IMR-90 (cell line): ENCODE data around the gene UBASH3B. TPM values are rescaled to one million over a fixed set of nuclear protein-coding genes. Genes with fewer than 3 reads are reported as not detected.
A peak's percentile ranks its signal among the peaks of the same experiment; 100 is the strongest.

Source experiments
- ATAC-seq: fragments of 200-7000 bp; cut with Tn5 transposase; 2 replicates; pipeline ENCODE4 v1.9.1; 2020; ENCODE audit warnings: low read depth, mild to moderate bottlenecking, moderate library complexity
- BruUV-seq: library from RNA; stranded (reverse); fragments of 400-500 nt; replicated peaks from 2 replicates; lab custom pipeline; 2021; lab: Mats Ljungman, UMichigan
- CTCF ChIA-PET: fragments of 300-600 bp; formaldehyde crosslinking; extraction: SDS; loops from one replicate; lab custom pipeline; 2021; ENCODE audit warnings: antibody characterized with exemption; lab: Yijun Ruan, JAX
- POLR2A ChIA-PET: fragments of 300-600 bp; sonication (Branson Sonifier 250); formaldehyde crosslinking; loops from one replicate; lab custom pipeline; 2022; ENCODE audit warnings: antibody characterized with exemption; ENCODE audit not compliant: unreplicated experiment; lab: Charles Lee
- DNase-seq: peaks from one replicate; pipeline ENCODE4 v3.0.0; 2013
- H2AFZ ChIP-seq: replicated peaks from 2 replicates; pipeline ENCODE3; 2013; ENCODE audit warnings: low read length, mild to moderate bottlenecking; ENCODE audit not compliant: poor library complexity
- H2AK5ac ChIP-seq: 2 replicates; pipeline ENCODE4 v1.6.1; 2013; ENCODE audit warnings: low read depth, low read length, inconsistent platforms
- H2AK9ac ChIP-seq: replicated peaks from 2 replicates; pipeline ENCODE3; 2013; ENCODE audit warnings: mild to moderate bottlenecking, low read depth, low read length, moderate library complexity; ENCODE audit not compliant: poor library complexity
- H2BK120ac ChIP-seq: 2 replicates; pipeline ENCODE4 v1.6.1; 2013; ENCODE audit warnings: low read depth, low read length, inconsistent platforms
- H2BK15ac ChIP-seq: 3 replicates; pipeline ENCODE4 v1.6.1; 2013; ENCODE audit warnings: low read depth, low read length, inconsistent platforms
- H2BK20ac ChIP-seq: 2 replicates; pipeline ENCODE4 v1.6.1; 2013; ENCODE audit warnings: low read depth, mild to moderate bottlenecking, inconsistent platforms, low read length, moderate library complexity
- H2BK5ac ChIP-seq: 2 replicates; pipeline ENCODE4 v1.6.1; 2013; ENCODE audit warnings: mild to moderate bottlenecking, low read depth, low read length, inconsistent platforms; ENCODE audit not compliant: poor library complexity, severe bottlenecking
- H3K14ac ChIP-seq: replicated peaks from 2 replicates; pipeline ENCODE4 v1.6.1; 2013; ENCODE audit warnings: low read depth, low read length, inconsistent platforms
- H3K18ac ChIP-seq: 2 replicates; pipeline ENCODE4 v1.6.1; 2013; ENCODE audit warnings: low read depth, low read length, control low read depth
- H3K23ac ChIP-seq: 2 replicates; pipeline ENCODE4 v1.6.1; 2013; ENCODE audit warnings: low read depth, low read length, inconsistent platforms
- H3K27ac ChIP-seq: 2 replicates; pipeline ENCODE4 v1.5.1; 2013; ENCODE audit warnings: mild to moderate bottlenecking, control low read depth, low read length; ENCODE audit not compliant: insufficient read depth
- H3K27me3 ChIP-seq: 2 replicates; pipeline ENCODE4 v1.6.1; 2013; ENCODE audit warnings: low read length; ENCODE audit not compliant: control insufficient read depth, insufficient read depth
- H3K36me3 ChIP-seq: 2 replicates; pipeline ENCODE4 v1.6.1; 2013; ENCODE audit warnings: low read length, mixed read lengths; ENCODE audit not compliant: control insufficient read depth, insufficient read depth
- H3K4ac ChIP-seq: 2 replicates; pipeline ENCODE4 v1.6.1; 2013; ENCODE audit warnings: low read depth, low read length, inconsistent platforms
- H3K4me1 ChIP-seq: 2 replicates; pipeline ENCODE4 v1.6.1; 2013; ENCODE audit warnings: low read length, mixed read lengths; ENCODE audit not compliant: control insufficient read depth, insufficient read depth
- H3K4me2 ChIP-seq: 2 replicates; pipeline ENCODE4 v1.6.1; 2013; ENCODE audit warnings: low read depth, mild to moderate bottlenecking, control low read depth, low read length, moderate library complexity
- H3K4me3 ChIP-seq: 2 replicates; pipeline ENCODE4 v1.5.1; 2013; ENCODE audit warnings: low read depth, mild to moderate bottlenecking, control low read depth, low read length, moderate library complexity; ENCODE audit not compliant: insufficient read depth
- H3K56ac ChIP-seq: 2 replicates; pipeline ENCODE4 v1.6.1; 2013; ENCODE audit warnings: low read length, inconsistent platforms; ENCODE audit not compliant: insufficient read depth; ENCODE audit errors: extremely low read depth
- H3K79me1 ChIP-seq, 2 experiments: 2 replicates each; pipeline ENCODE4 v1.6.1; 2013; ENCODE audit warnings: low read length in 2 of 2, inconsistent platforms in 1 of 2, low read depth in 1 of 2
- H3K9ac ChIP-seq: 2 replicates; pipeline ENCODE4 v1.6.1; 2013; ENCODE audit warnings: low read depth, low read length, control low read depth
- H3K9me1 ChIP-seq: 2 replicates; pipeline ENCODE4 v1.6.1; 2013; ENCODE audit warnings: low read length, inconsistent platforms; ENCODE audit not compliant: insufficient read depth
- H3K9me3 ChIP-seq: 2 replicates; pipeline ENCODE4 v1.6.1; 2013; ENCODE audit warnings: low read length; ENCODE audit not compliant: control insufficient read depth, insufficient read depth
- H4K20me1 ChIP-seq: 2 replicates; pipeline ENCODE4 v1.6.1; 2013; ENCODE audit warnings: low read length, inconsistent platforms; ENCODE audit not compliant: insufficient read depth
- H4K5ac ChIP-seq: 2 replicates; pipeline ENCODE4 v1.6.1; 2013; ENCODE audit warnings: mild to moderate bottlenecking, low read depth, low read length, control low read depth
- H4K8ac ChIP-seq, 2 experiments: 2 replicates each; pipeline ENCODE4 v1.6.1; 2013; ENCODE audit warnings: low read depth in 2 of 2, low read length in 2 of 2, control low read depth in 1 of 2, inconsistent platforms in 1 of 2
- H4K91ac ChIP-seq: 2 replicates; pipeline ENCODE4 v1.6.1; 2013; ENCODE audit warnings: low read depth, low read length, inconsistent platforms; ENCODE audit not compliant: insufficient read depth
- CTCF ChIP-seq: conservative IDR thresholded peaks from 2 replicates; pipeline ENCODE4 v1.5.1; 2012; ENCODE audit warnings: mild to moderate bottlenecking, low read depth, low read length, improper control_type of control experiment
- RFX5 ChIP-seq: IDR thresholded peaks from 2 replicates; pipeline ENCODE4 v1.8.0; 2012; ENCODE audit warnings: low read depth, mild to moderate bottlenecking, low read length, moderate library complexity
- WGBS, 2 experiments: methylation state at CpG; one replicate each; pipeline versions ENCODE4 v1.1.5 to v1.1.7; 2013; ENCODE audit warnings: missing lambda C conversion rate in 2 of 2; ENCODE audit not compliant: insufficient read length in 1 of 2; ENCODE audit errors: extremely low coverage in 2 of 2; 5-methylcytosine and 5-hydroxymethylcytosine counted together
- dilution Hi-C: fragments of 300-500 bp; cut with HindIII; formaldehyde crosslinking; loops from one replicate; pipeline ENCODE4 v1.14.3; 2018; ENCODE audit warnings: low sequenced_read_pairs; ENCODE audit not compliant: unreplicated experiment
- in situ Hi-C: fragments of 300-500 bp; cut with MboI; formaldehyde crosslinking; loops from 3 replicates; pipeline ENCODE4 v1.14.3; 2019; ENCODE audit warnings: low sequenced_read_pairs, inconsistent platforms, mixed read lengths
- intact Hi-C: fragments of 100-400 bp; cut with micrococcal nuclease; formaldehyde crosslinking; loops from 2 replicates; pipeline ENCODE4 v1.10.0; 2022
- polyA plus RNA-seq, 3 experiments: library from polyadenylated mRNA; depleted of rRNA; stranded (reverse); fragments of >200 nt; gene quantifications; 2 replicates each; pipeline ENCODE4 v1.2.3, GENCODE V29; 2012; ENCODE audit warnings: low replicate concordance in 1 of 3
- total RNA-seq: library from RNA; depleted of rRNA; stranded (reverse); fragments of >200 nt; gene quantifications from 2 replicates; pipeline ENCODE4 v1.2.3, GENCODE V29; 2012

UBASH3B gene
- total and polyA plus RNA-seq, 2 of the 4 experiments (the other 2 are of a cell fraction), result 27.2 to 48.0 TPM

- Histone ChIP-seq H3K9me1 (peaks cover 4% of the 10 kb centered on the region), H2AK9ac (no peak overlapping the region), H4K20me1 (peaks cover 4% of the 10 kb centered on the region; the same call in 1 of the 2 replicates), H2AFZ (no peak overlapping the region), H2AK5ac (no peak overlapping the region), H3K27ac (no peak overlapping the region), H3K4me3 (no peak overlapping the region), H4K5ac (no peak overlapping the region), H3K36me3 (peaks cover 13% of the 10 kb centered on the region), H3K4me2 (no peak overlapping the region), H3K4ac (no peak overlapping the region), H3K79me1 (peaks cover 3 to 19% of the 10 kb centered on the region in 2 experiments; a peak in 3 of 4 replicates), H2BK120ac (no peak overlapping the region), H3K56ac (no peak overlapping the region), H2BK15ac (no peak overlapping the region), H2BK20ac (no peak overlapping the region), H3K4me1 (peaks cover 16% of the 10 kb centered on the region), H4K91ac (no peak overlapping the region), H3K18ac (no peak overlapping the region), H2BK5ac (no peak overlapping the region), H3K14ac (no peak overlapping the region), H3K27me3 (no peaks in the 10 kb centered on the region), H3K9ac (no peak overlapping the region), H4K8ac (no peak overlapping the region), H3K9me3 (no peaks in the 10 kb centered on the region), H3K23ac (no peak overlapping the region)
- 97% methylated on average over 5 of the region's 10 CpGs; no CpG with 5 or more reads in 1 of the 2 experiments for WGBS, 2 experiments
- in situ Hi-C loops, result no loop called here
- intact Hi-C loops, result no loop called here
- no peak for DNase-seq
- dilution Hi-C loops, result no loop called here
- ChIA-PET CTCF (interaction anchor here (0.7 to 0.8 kb wide), 2 partner anchors 9 to 68 kb away, joined by 3 read pairs; no protein-coding TSS in a partner anchor), POLR2A (no interaction called here)
- BruUV-seq, result no TSS peak
- no peak for ATAC-seq
- TF ChIP-seq CTCF (0 out of 2 replicates have a peak, but pooled peaks have one; percentile 5), RFX5 (no peak)
Measured at GRCh38 chr11:122788781-122789535, 133.4 kb downstream of the UBASH3B start.
